GM12865 (cell line): ENCODE measurements around the gene SNX20.

Source experiments
- DNase-seq: peaks from one replicate; pipeline ENCODE4 v3.0.0; 2010; ENCODE audit warnings: low read depth
- H3K4me3 ChIP-seq: 2 replicates; pipeline ENCODE4 v1.5.1; 2011; ENCODE audit warnings: mild to moderate bottlenecking, low read depth, low read length, control low read depth
- TF ChIP-seq, protein P1 (sequence below): IDR thresholded peaks from 2 replicates; pipeline ENCODE4 v1.5.1; 2011; ENCODE audit warnings: low read length, control low read depth, low read depth, inconsistent platforms; ENCODE audit not compliant: insufficient read depth; ENCODE audit errors: missing control alignments

The SNX20 gene

DNA sequence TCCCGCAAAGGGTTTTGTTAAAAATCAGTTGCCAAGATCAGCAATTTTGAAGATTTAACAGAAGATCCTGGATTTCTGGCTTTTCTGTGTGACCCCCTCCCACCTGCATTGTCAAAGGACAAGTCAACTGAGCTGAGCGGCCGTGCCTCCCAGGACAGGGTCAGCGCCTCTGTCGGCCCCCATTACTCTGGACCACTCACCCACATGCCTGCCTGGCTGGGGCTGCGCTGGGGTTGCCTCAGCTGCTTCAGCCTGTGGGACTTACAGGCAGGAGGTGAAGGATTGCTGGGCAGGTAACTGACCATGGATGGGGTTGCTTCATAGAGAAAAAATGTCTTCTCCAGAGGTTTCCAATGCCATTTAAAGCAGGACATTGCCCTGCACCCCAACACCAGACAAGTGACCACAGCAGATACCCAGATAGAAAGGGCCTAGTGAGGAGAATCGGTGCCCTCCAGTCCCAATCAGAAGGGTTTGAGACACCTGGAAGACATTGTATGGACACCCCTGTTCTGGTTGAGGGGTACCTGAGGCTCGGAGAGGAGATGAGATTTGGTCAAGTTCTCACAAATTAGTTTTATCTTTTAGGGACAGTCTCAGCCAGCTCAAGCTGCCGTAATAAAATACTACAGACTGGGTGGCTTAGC, 52.8 kb downstream of the SNX20 start:
- no peak overlapping the region for H3K4me3 ChIP-seq
- TF ChIP-seq, protein P1, sequence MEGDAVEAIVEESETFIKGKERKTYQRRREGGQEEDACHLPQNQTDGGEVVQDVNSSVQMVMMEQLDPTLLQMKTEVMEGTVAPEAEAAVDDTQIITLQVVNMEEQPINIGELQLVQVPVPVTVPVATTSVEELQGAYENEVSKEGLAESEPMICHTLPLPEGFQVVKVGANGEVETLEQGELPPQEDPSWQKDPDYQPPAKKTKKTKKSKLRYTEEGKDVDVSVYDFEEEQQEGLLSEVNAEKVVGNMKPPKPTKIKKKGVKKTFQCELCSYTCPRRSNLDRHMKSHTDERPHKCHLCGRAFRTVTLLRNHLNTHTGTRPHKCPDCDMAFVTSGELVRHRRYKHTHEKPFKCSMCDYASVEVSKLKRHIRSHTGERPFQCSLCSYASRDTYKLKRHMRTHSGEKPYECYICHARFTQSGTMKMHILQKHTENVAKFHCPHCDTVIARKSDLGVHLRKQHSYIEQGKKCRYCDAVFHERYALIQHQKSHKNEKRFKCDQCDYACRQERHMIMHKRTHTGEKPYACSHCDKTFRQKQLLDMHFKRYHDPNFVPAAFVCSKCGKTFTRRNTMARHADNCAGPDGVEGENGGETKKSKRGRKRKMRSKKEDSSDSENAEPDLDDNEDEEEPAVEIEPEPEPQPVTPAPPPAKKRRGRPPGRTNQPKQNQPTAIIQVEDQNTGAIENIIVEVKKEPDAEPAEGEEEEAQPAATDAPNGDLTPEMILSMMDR = no peak
- no peak for DNase-seq

DNA sequence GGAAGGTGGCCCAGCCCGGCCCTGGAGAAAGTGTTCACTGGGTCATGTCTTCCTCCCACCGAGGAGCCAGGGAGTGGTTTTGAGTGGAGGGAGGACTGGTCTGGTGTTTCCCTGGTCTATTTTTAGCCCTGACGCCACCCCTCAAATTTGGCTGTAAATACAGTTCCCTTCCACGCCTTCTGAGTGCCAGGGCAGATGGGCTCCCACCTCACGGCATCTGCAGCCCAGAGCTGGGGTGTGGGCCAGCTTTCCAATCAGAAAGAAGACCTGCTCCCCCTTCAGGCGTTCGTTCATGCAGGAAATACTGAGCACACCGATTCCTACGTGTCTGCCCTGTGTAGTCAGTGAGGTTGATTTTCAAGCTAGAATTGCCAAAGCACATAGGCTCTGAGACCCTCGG, 53.7 kb downstream of the SNX20 start:
- DNase-seq = peak; percentile 45
- TF ChIP-seq, protein P1 = peak; percentile 28

DNA sequence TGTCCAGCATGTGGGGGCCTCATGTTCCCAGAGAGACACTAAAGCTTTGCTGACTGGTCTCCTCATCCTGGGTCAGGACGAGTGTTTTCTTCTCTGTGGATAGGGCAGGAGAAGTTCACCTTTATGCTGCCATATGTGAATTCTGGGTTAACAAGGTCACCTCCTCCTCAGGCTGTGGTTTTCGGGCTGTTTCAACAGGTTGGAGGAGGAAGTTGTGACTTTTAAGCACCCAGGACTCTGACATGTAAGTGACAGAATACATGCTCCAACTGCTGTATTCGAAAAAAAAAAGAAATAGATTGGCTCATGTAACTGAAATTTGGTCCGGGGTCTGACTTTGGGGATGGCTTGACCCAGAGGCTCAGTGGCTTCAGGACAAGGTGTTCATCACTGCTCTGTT, 54.2 kb downstream of the SNX20 start:
- TF ChIP-seq, protein P1 = no peak

More for the DNA sequence above, 53.7 kb downstream of the SNX20 start:
- H3K4me3 ChIP-seq = no peak overlapping the region

DNA sequence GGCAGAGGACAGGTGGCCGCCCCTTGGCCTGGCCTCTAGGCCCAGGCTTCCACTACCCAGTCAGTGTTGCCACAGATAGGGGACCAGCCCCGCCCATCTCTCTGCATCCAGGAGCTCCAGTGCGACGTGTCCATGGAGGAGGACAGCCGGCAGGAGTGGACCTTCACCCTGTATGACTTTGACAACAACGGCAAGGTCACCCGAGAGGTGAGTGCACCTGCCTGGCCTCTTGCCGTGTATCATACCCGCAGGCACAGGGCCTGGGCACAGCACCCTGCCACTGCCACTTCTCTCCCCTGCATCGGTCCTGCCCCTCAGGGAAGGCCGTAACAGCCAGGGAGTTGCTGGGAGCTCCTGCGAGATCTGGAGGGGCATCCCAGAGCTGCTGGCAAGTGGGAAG, 55.7 kb downstream of the SNX20 start:
- no peak for DNase-seq
- TF ChIP-seq, protein P1 = no peak
- H3K4me3 ChIP-seq = no peak overlapping the region

More for the DNA sequence above, 54.2 kb downstream of the SNX20 start:
- DNase-seq = no peak
- no peak overlapping the region for H3K4me3 ChIP-seq

DNA sequence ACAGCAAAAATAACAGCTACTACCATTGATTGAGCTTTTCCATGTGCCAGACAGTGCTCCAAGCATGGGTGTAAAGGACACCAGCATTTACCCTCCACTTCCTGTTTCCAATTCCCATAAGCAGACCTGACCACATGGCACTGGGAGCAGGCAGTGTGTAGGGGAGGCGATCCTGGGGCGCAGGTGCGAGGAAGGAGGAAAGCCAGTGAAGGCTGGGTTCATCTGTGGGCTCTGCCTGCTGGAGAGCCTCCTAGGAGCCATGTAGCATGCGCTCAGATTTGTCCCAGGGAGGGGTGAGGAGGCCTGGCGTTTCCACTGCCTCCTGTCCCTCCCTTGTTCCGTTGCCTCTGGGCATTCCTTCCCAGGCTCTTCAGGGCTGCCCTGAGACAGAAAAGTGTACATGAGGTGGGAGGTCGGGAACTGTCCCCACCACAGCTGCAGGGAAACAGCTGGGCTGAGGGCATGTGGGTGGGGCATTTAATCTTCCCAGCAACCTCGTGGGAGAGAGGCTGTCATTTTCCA, 56.6 kb downstream of the SNX20 start:
- TF ChIP-seq, protein P1 = no peak
- H3K4me3 ChIP-seq = no peak overlapping the region
- no peak for DNase-seq

DNA sequence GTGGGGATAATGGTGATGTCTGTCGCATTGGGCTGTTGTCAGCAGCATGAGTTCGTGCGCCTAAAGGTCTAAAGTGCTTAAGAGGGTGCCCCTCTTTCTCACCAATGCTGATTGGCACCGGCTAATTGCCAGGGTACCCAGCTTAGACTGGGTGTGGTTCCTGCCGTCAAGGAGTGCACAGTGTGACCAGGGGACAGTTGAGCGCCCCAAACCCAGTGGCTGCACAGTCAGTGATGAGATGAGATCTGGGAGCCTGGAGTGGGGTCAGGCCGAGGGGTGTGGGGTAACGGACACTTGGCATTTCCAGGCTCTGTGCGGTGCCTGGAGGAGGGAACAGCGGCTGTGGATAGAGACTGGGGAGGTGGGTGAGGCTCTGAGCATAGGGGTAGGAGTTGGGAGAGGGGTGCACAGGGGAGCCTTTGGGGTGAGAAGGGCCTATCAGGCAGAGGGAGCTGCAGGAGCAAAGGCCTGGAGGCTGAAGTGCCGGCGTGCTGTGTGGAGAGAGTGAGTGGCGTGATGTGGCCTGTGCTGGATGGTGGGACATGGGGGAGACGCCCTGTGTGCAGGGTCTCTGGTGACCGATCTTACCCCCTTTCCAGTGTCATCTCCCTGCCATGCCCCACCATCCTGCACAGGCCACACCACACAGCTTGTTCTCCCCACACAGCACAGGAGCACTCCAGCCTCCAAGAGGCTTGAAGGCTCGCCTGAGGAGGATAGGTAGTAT, 58.3 kb downstream of the SNX20 start:
- no peak overlapping the region for H3K4me3 ChIP-seq
- TF ChIP-seq, protein P1 = no peak
- no peak for DNase-seq
